ENCODE measurements around the gene TRIM14. TPM values are rescaled to one million over a fixed set of nuclear protein-coding genes. Genes with fewer than 3 reads are reported as not detected.

The TRIM14 gene
- total and polyA plus RNA-seq, 5 donors: 1.2 to 8.1 (median 4.0) TPM

- no peak overlapping the region for H3K4me3 ChIP-seq (ENCODE audit: low read length)
- H3K9me3 ChIP-seq (ENCODE audit: control insufficient read depth, low read length): no peaks in the 10 kb centered on the region
- 87% methylated on average over 8 of the region's 8 CpGs for WGBS
- H3K27ac ChIP-seq (ENCODE audit: low read length): no peak overlapping the region
- no peaks in the 10 kb centered on the region for H3K27me3 ChIP-seq (ENCODE audit: control insufficient read depth, insufficient read depth)
- H3K4me1 ChIP-seq (ENCODE audit: control insufficient read depth, insufficient read depth, low read length): no peaks in the 10 kb centered on the region
- DNase-seq (no peak), ATAC-seq (no peak)
- intact Hi-C loops (cut with DNase I): no loop called here
Observed at GRCh38 chr9:98064623-98065392, 54.2 kb downstream of the TRIM14 start.

- DNase-seq (no peak), ATAC-seq (no peak)
- no peaks in the 10 kb centered on the region for H3K27me3 ChIP-seq (ENCODE audit: control insufficient read depth, insufficient read depth)
- intact Hi-C loops (cut with DNase I): no loop called here
- no peak overlapping the region for H3K27ac ChIP-seq (ENCODE audit: low read length)
- peaks cover 3% of the 10 kb centered on the region for H3K4me1 ChIP-seq (ENCODE audit: control insufficient read depth, insufficient read depth, low read length)
- no peak overlapping the region for H3K4me3 ChIP-seq (ENCODE audit: low read length)
- WGBS: 85% methylated on average over 3 of the region's 3 CpGs
- no peaks in the 10 kb centered on the region for H3K9me3 ChIP-seq (ENCODE audit: control insufficient read depth, low read length)
Observed at GRCh38 chr9:98062161-98062560, 56.9 kb downstream of the TRIM14 start.

- ATAC-seq: no peak
Observed at GRCh38 chr9:98057138-98057799, 61.8 kb downstream of the TRIM14 start.

GRCh38 chr9:98056269-98057137, 62.5 kb downstream of the TRIM14 start, which contains the start of gene NANS:
Gene NANS, plus strand, starts transcription at chr9:98056732. Its CDS starts 77 bp downstream, at chr9:98056809.
- peak; percentile 95 to 98 (median 97) for DNase-seq
- WGBS: under 1% methylated on average over 80 of the region's 80 CpGs
- intact Hi-C loops (cut with DNase I): no loop called here
- no peaks in the 10 kb centered on the region for H3K9me3 ChIP-seq (ENCODE audit: control insufficient read depth, low read length)
- peak within 1 kb of the TSS; percentile 99 for H3K27ac ChIP-seq (ENCODE audit: low read length)
- H3K27me3 ChIP-seq (ENCODE audit: control insufficient read depth, insufficient read depth): no peaks in the 10 kb centered on the region
- peak within 1 kb of the TSS; percentile 95 for H3K4me3 ChIP-seq (ENCODE audit: low read length)
- peak; percentile 99 for ATAC-seq
- H3K4me1 ChIP-seq (ENCODE audit: control insufficient read depth, insufficient read depth, low read length): peaks cover 3% of the 10 kb centered on the region

More at GRCh38 chr9:98057138-98057799, 61.8 kb downstream of the TRIM14 start:
- H3K4me3 ChIP-seq (ENCODE audit: low read length): peak overlapping the region; percentile 95
- peak overlapping the region; percentile 99 for H3K27ac ChIP-seq (ENCODE audit: low read length)
- 9% methylated on average over 14 of the region's 14 CpGs for WGBS
- intact Hi-C loops (cut with DNase I): no loop called here
- H3K27me3 ChIP-seq (ENCODE audit: control insufficient read depth, insufficient read depth): no peaks in the 10 kb centered on the region
- peaks cover 3% of the 10 kb centered on the region for H3K4me1 ChIP-seq (ENCODE audit: control insufficient read depth, insufficient read depth, low read length)
- no peak for DNase-seq
- H3K9me3 ChIP-seq (ENCODE audit: control insufficient read depth, low read length): no peaks in the 10 kb centered on the region

GRCh38 chr9:98054376-98054951, 64.6 kb downstream of the TRIM14 start:
- Histone ChIP-seq H3K4me3 (ENCODE audit: low read length) (no peak overlapping the region), H3K9me3 (ENCODE audit: control insufficient read depth, low read length) (no peaks in the 10 kb centered on the region), H3K27ac (ENCODE audit: low read length) (no peak overlapping the region), H3K4me1 (ENCODE audit: control insufficient read depth, insufficient read depth, low read length) (peaks cover 3% of the 10 kb centered on the region), H3K27me3 (ENCODE audit: control insufficient read depth, insufficient read depth) (no peaks in the 10 kb centered on the region)
- intact Hi-C loops (cut with DNase I): no loop called here
- 95% methylated on average over 7 of the region's 7 CpGs for WGBS
- ATAC-seq (no peak), DNase-seq (no peak)

GRCh38 chr9:98050351-98050750, 68.7 kb downstream of the TRIM14 start:
- no peak for DNase-seq
- 95% methylated on average over 4 of the region's 4 CpGs for WGBS
- Histone ChIP-seq H3K27me3 (ENCODE audit: control insufficient read depth, insufficient read depth) (no peaks in the 10 kb centered on the region), H3K27ac (ENCODE audit: low read length) (no peak overlapping the region), H3K9me3 (ENCODE audit: control insufficient read depth, low read length) (no peaks in the 10 kb centered on the region), H3K4me1 (ENCODE audit: control insufficient read depth, insufficient read depth, low read length) (no peaks in the 10 kb centered on the region), H3K4me3 (ENCODE audit: low read length) (no peak overlapping the region)
- ATAC-seq: no peak
- intact Hi-C loops (cut with DNase I): no loop called here

- 75% methylated on average over 1 of the region's 1 CpG for WGBS
- Histone ChIP-seq H3K9me3 (ENCODE audit: control insufficient read depth, low read length) (no peaks in the 10 kb centered on the region), H3K4me3 (ENCODE audit: low read length) (no peak overlapping the region), H3K27ac (ENCODE audit: low read length) (no peak overlapping the region), H3K27me3 (ENCODE audit: control insufficient read depth, insufficient read depth) (no peaks in the 10 kb centered on the region), H3K4me1 (ENCODE audit: control insufficient read depth, insufficient read depth, low read length) (no peaks in the 10 kb centered on the region)
- DNase-seq (no peak), ATAC-seq (no peak)
- intact Hi-C loops (cut with DNase I): no loop called here
Observed at GRCh38 chr9:98049288-98050072, 69.5 kb downstream of the TRIM14 start.

- 83% methylated on average over 5 of the region's 5 CpGs for WGBS
- H3K27me3 ChIP-seq (ENCODE audit: control insufficient read depth, insufficient read depth): no peaks in the 10 kb centered on the region
- H3K4me1 ChIP-seq (ENCODE audit: control insufficient read depth, insufficient read depth, low read length): no peaks in the 10 kb centered on the region
- H3K4me3 ChIP-seq (ENCODE audit: low read length): no peak overlapping the region
- ATAC-seq (no peak), DNase-seq (no peak)
- intact Hi-C loops (cut with DNase I): no loop called here
- no peaks in the 10 kb centered on the region for H3K9me3 ChIP-seq (ENCODE audit: control insufficient read depth, low read length)
- H3K27ac ChIP-seq (ENCODE audit: low read length): no peak overlapping the region
Observed at GRCh38 chr9:98047002-98047401, 72.0 kb downstream of the TRIM14 start.

- ATAC-seq: no peak
- intact Hi-C loops (cut with DNase I): no loop called here
- Histone ChIP-seq H3K9me3 (ENCODE audit: control insufficient read depth, low read length) (no peaks in the 10 kb centered on the region), H3K27ac (ENCODE audit: low read length) (no peak overlapping the region), H3K4me1 (ENCODE audit: control insufficient read depth, insufficient read depth, low read length) (no peaks in the 10 kb centered on the region), H3K27me3 (ENCODE audit: control insufficient read depth, insufficient read depth) (no peaks in the 10 kb centered on the region), H3K4me3 (ENCODE audit: low read length) (no peak overlapping the region)
- WGBS: 95% methylated on average over 9 of the region's 9 CpGs
- DNase-seq: no peak
Observed at GRCh38 chr9:98046180-98046543, 72.9 kb downstream of the TRIM14 start.
